ENCODE measurements around the gene BACH2. TPM values are rescaled to one million over a fixed set of nuclear protein-coding genes. Genes with fewer than 3 reads are reported as not detected.

Gene BACH2
- total and polyA plus RNA-seq, 5 donors = 0.61 to 2.8 (median 1.5) TPM

- Histone ChIP-seq H3K4me1 (ENCODE audit: control insufficient read depth, insufficient read depth, low read length) (no peaks in the 10 kb centered on the region), H3K27ac (ENCODE audit: low read length) (no peak overlapping the region), H3K27me3 (ENCODE audit: control insufficient read depth, insufficient read depth) (no peaks in the 10 kb centered on the region), H3K9me3 (ENCODE audit: control insufficient read depth, low read length) (no peaks in the 10 kb centered on the region), H3K4me3 (ENCODE audit: low read length) (no peak overlapping the region)
- WGBS = 87% methylated on average over 13 of the region's 13 CpGs
- intact Hi-C loops (cut with DNase I) = no loop called here
- DNase-seq = no peak
- ATAC-seq = no peak
Measured at GRCh38 chr6:90103056-90103800, 193.4 kb downstream of the BACH2 start.

- H3K4me1 ChIP-seq (ENCODE audit: control insufficient read depth, insufficient read depth, low read length) = no peaks in the 10 kb centered on the region
- no peak for DNase-seq
- WGBS = 82% methylated on average over 1 of the region's 1 CpG
- no peak overlapping the region for H3K4me3 ChIP-seq (ENCODE audit: low read length)
- intact Hi-C loops (cut with DNase I) = no loop called here
- no peak overlapping the region for H3K27ac ChIP-seq (ENCODE audit: low read length)
- H3K27me3 ChIP-seq (ENCODE audit: control insufficient read depth, insufficient read depth) = no peaks in the 10 kb centered on the region
- no peak for ATAC-seq
- no peaks in the 10 kb centered on the region for H3K9me3 ChIP-seq (ENCODE audit: control insufficient read depth, low read length)
Measured at GRCh38 chr6:90101403-90101802, 195.2 kb downstream of the BACH2 start.

- no peaks in the 10 kb centered on the region for H3K27me3 ChIP-seq (ENCODE audit: control insufficient read depth, insufficient read depth)
- H3K4me1 ChIP-seq (ENCODE audit: control insufficient read depth, insufficient read depth, low read length) = no peaks in the 10 kb centered on the region
- ATAC-seq = no peak
- H3K9me3 ChIP-seq (ENCODE audit: control insufficient read depth, low read length) = no peaks in the 10 kb centered on the region
- DNase-seq = no peak
- no peak overlapping the region for H3K4me3 ChIP-seq (ENCODE audit: low read length)
- 96% methylated on average over 3 of the region's 3 CpGs for WGBS
- H3K27ac ChIP-seq (ENCODE audit: low read length) = no peak overlapping the region
- intact Hi-C loops (cut with DNase I) = no loop called here
Measured at GRCh38 chr6:90100059-90100665, 196.5 kb downstream of the BACH2 start.

- DNase-seq (peak; percentile 45 to 65 (median 61)), ATAC-seq (peak; percentile 83)
- Histone ChIP-seq H3K27me3 (ENCODE audit: control insufficient read depth, insufficient read depth) (no peaks in the 10 kb centered on the region), H3K4me3 (ENCODE audit: low read length) (no peak overlapping the region), H3K9me3 (ENCODE audit: control insufficient read depth, low read length) (no peaks in the 10 kb centered on the region), H3K4me1 (ENCODE audit: control insufficient read depth, insufficient read depth, low read length) (no peaks in the 10 kb centered on the region), H3K27ac (ENCODE audit: low read length) (peak overlapping the region; percentile 8)
- WGBS = 39% methylated on average over 6 of the region's 6 CpGs
- intact Hi-C loops (cut with DNase I) = loop anchor here in 1 of 4 donors (10.0 kb wide), 2 partner anchors 196 to 296 kb away; partner anchors contain the start of gene BACH2
Measured at GRCh38 chr6:90098627-90099026, 198.0 kb downstream of the BACH2 start.

- WGBS = 31% methylated on average over 4 of the region's 4 CpGs
- H3K27me3 ChIP-seq (ENCODE audit: control insufficient read depth, insufficient read depth) = no peaks in the 10 kb centered on the region
- no peaks in the 10 kb centered on the region for H3K9me3 ChIP-seq (ENCODE audit: control insufficient read depth, low read length)
- peak overlapping the region; percentile 8 for H3K27ac ChIP-seq (ENCODE audit: low read length)
- H3K4me3 ChIP-seq (ENCODE audit: low read length) = no peak overlapping the region
- intact Hi-C loops (cut with DNase I) = loop anchor here in 1 of 4 donors (10.0 kb wide), 2 partner anchors 197 to 297 kb away; partner anchors contain the start of gene BACH2
- ATAC-seq (peak; percentile 95 to 96), DNase-seq (peak; percentile 69 to 81 (median 72))
- no peaks in the 10 kb centered on the region for H3K4me1 ChIP-seq (ENCODE audit: control insufficient read depth, insufficient read depth, low read length)
Measured at GRCh38 chr6:90098001-90098531, 198.6 kb downstream of the BACH2 start.

- H3K27ac ChIP-seq (ENCODE audit: low read length) = no peak overlapping the region
Measured at GRCh38 chr6:90097356-90097755, 199.3 kb downstream of the BACH2 start.

GRCh38 chr6:90096818-90097217 lies 199.8 kb downstream of the BACH2 start:
- H3K27ac ChIP-seq (ENCODE audit: low read length) = no peak overlapping the region
- intact Hi-C loops (cut with DNase I) = loop anchor here in 1 of 4 donors (10.0 kb wide), 2 partner anchors 198 to 298 kb away; partner anchors contain the start of gene BACH2
- H3K4me3 ChIP-seq (ENCODE audit: low read length) = no peak overlapping the region
- no peak for ATAC-seq
- WGBS = 90% methylated on average over 4 of the region's 4 CpGs
- no peak for DNase-seq
- no peaks in the 10 kb centered on the region for H3K27me3 ChIP-seq (ENCODE audit: control insufficient read depth, insufficient read depth)
- no peaks in the 10 kb centered on the region for H3K4me1 ChIP-seq (ENCODE audit: control insufficient read depth, insufficient read depth, low read length)
- H3K9me3 ChIP-seq (ENCODE audit: control insufficient read depth, low read length) = no peaks in the 10 kb centered on the region

More at GRCh38 chr6:90097356-90097755, 199.3 kb downstream of the BACH2 start:
- Histone ChIP-seq H3K4me3 (ENCODE audit: low read length) (no peak overlapping the region), H3K4me1 (ENCODE audit: control insufficient read depth, insufficient read depth, low read length) (no peaks in the 10 kb centered on the region), H3K27me3 (ENCODE audit: control insufficient read depth, insufficient read depth) (no peaks in the 10 kb centered on the region), H3K9me3 (ENCODE audit: control insufficient read depth, low read length) (no peaks in the 10 kb centered on the region)
- DNase-seq (no peak), ATAC-seq (no peak)
- intact Hi-C loops (cut with DNase I) = loop anchor here in 1 of 4 donors (10.0 kb wide), 2 partner anchors 197 to 297 kb away; partner anchors contain the start of gene BACH2
- WGBS = 76% methylated on average over 7 of the region's 7 CpGs

GRCh38 chr6:90095788-90096187 lies 200.9 kb downstream of the BACH2 start:
- no peaks in the 10 kb centered on the region for H3K4me1 ChIP-seq (ENCODE audit: control insufficient read depth, insufficient read depth, low read length)
- 76% methylated on average over 3 of the region's 3 CpGs for WGBS
- no peaks in the 10 kb centered on the region for H3K27me3 ChIP-seq (ENCODE audit: control insufficient read depth, insufficient read depth)
- DNase-seq = no peak
- no peaks in the 10 kb centered on the region for H3K9me3 ChIP-seq (ENCODE audit: control insufficient read depth, low read length)
- H3K4me3 ChIP-seq (ENCODE audit: low read length) = no peak overlapping the region
- no peak for ATAC-seq
- no peak overlapping the region for H3K27ac ChIP-seq (ENCODE audit: low read length)
- intact Hi-C loops (cut with DNase I) = loop anchor here in 1 of 4 donors (10.0 kb wide), 2 partner anchors 199 to 299 kb away; partner anchors contain the start of gene BACH2

- Histone ChIP-seq H3K27ac (ENCODE audit: low read length) (no peak overlapping the region), H3K4me3 (ENCODE audit: low read length) (no peak overlapping the region), H3K27me3 (ENCODE audit: control insufficient read depth, insufficient read depth) (no peaks in the 10 kb centered on the region), H3K4me1 (ENCODE audit: control insufficient read depth, insufficient read depth, low read length) (no peaks in the 10 kb centered on the region), H3K9me3 (ENCODE audit: control insufficient read depth, low read length) (no peaks in the 10 kb centered on the region)
- intact Hi-C loops (cut with DNase I) = loop anchor here in 1 of 4 donors (10.0 kb wide), 2 partner anchors 200 to 300 kb away; partner anchors contain the start of gene BACH2
- DNase-seq = no peak
- 88% methylated on average over 2 of the region's 2 CpGs for WGBS
- ATAC-seq = no peak
Measured at GRCh38 chr6:90095145-90095544, 201.5 kb downstream of the BACH2 start.

GRCh38 chr6:90093558-90094073 lies 203.0 kb downstream of the BACH2 start:
- DNase-seq = no peak
- Histone ChIP-seq H3K4me3 (ENCODE audit: low read length) (no peak overlapping the region), H3K9me3 (ENCODE audit: control insufficient read depth, low read length) (no peaks in the 10 kb centered on the region), H3K27ac (ENCODE audit: low read length) (no peak overlapping the region), H3K4me1 (ENCODE audit: control insufficient read depth, insufficient read depth, low read length) (no peaks in the 10 kb centered on the region), H3K27me3 (ENCODE audit: control insufficient read depth, insufficient read depth) (no peaks in the 10 kb centered on the region)
- ATAC-seq = no peak
- intact Hi-C loops (cut with DNase I) = loop anchor here in 1 of 4 donors (10.0 kb wide), 2 partner anchors 201 to 301 kb away; partner anchors contain the start of gene BACH2
- 95% methylated on average over 3 of the region's 3 CpGs for WGBS

Measured in right cardiac atrium (tissue), 5 donors.